ENCODE results near the gene LHX4. TPM values are rescaled to one million over a fixed set of nuclear protein-coding genes. Genes with fewer than 3 reads are reported as not detected.

Gene LHX4
- total and polyA plus RNA-seq, 9 of the 15 experiments (the other 6 are each of a cell fraction or from before 2014, with no cell fraction given), result 0.01 to 0.11 (median 0.07) TPM; not detected in 5

GRCh38 chr1:180252638-180253536 is 22.8 kb downstream of the LHX4 start:
- ATAC-seq (peak; percentile 82), DNase-seq (ENCODE audit: extremely low read depth in 1 of 4, low spot score in 3 of 4) (peak; percentile 81 to 88 (median 86)), FAIRE-seq (peak; percentile 91)
- Histone ChIP-seq H3K4me3 (no peak overlapping the region), H3K36me3 (ENCODE audit: control insufficient read depth, insufficient read depth, low read length) (no peaks in the 10 kb centered on the region), H3K9ac (ENCODE audit: insufficient read depth in 1 of 2, low read depth in 2 of 2, low read length in 2 of 2) (no peak overlapping the region), H3K27me3 (ENCODE audit: control insufficient read depth in 2 of 2, insufficient read depth in 2 of 2, low read length in 2 of 2) (peaks cover 17 to 47% of the 10 kb centered on the region in 2 experiments; a peak in 4 of 5 replicates), H3K79me2 (ENCODE audit: control insufficient read depth, insufficient read depth, low read length) (no peaks in the 10 kb centered on the region), H4K20me1 (replicated peaks; ENCODE audit: control insufficient read depth, insufficient read depth, low read length) (peaks cover 4% of the 10 kb centered on the region; the same call in 1 of the 2 replicates), H3K9me3 (replicated peaks; ENCODE audit: control insufficient read depth, insufficient read depth, low read depth, low read length) (no peaks in the 10 kb centered on the region), H3K9me1 (ENCODE audit: control insufficient read depth, insufficient read depth, low read length) (no peaks in the 10 kb centered on the region), H2AFZ (ENCODE audit: low read depth, low read length) (peak overlapping the region; percentile 23), H3K4me2 (ENCODE audit: insufficient read depth, low read length) (no peak overlapping the region), H3K27ac (ENCODE audit: extremely low read depth, low read depth, low read length) (no peak overlapping the region), H3K4me1 (replicated peaks in 1 of 2; ENCODE audit: control insufficient read depth in 2 of 2, insufficient read depth in 2 of 2, low read length in 2 of 2) (peaks cover 0 to 21% of the 10 kb centered on the region in 2 experiments; a peak in 3 of 5 replicates)
- ChIA-PET CTCF (ENCODE audit: low intra/inter-chr PET ratio) (interaction anchor here (0.5 to 4.2 kb wide), 8 partner anchors 10 to 1172 kb away, joined by 3 to 41 read pairs (median 5); no protein-coding TSS in a partner anchor), POLR2A (interaction anchor here (1.0 to 1.5 kb wide), 3 partner anchors 8 to 67 kb away, joined by 3 to 6 read pairs (median 3); no protein-coding TSS in a partner anchor)
- WGBS (ENCODE audit: insufficient coverage, low coverage, missing lambda C conversion rate), result 12% methylated on average over 12 of the region's 12 CpGs
- no TSS peak for BruUV-seq (replicated peaks)
- intact Hi-C loops (cut with micrococcal nuclease) (loop anchor here (1.0 to 5.0 kb wide), 5 partner anchors 64 to 229 kb away; no protein-coding TSS in a partner anchor), in situ Hi-C loops (cut with MboI) (loop anchor here (5.0 to 25.0 kb wide), 3 partner anchors 164 to 909 kb away; no protein-coding TSS in a partner anchor)
- peak; percentile 86; the same call in 1 of the 2 replicates for TF ChIP-seq STAG1 (CRISPR knock-in tag; IDR thresholded peaks at IDR 0.05; ENCODE audit: borderline replicate concordance)
- TF ChIP-seq GTF3C2 (IDR thresholded peaks at IDR 0.05; ENCODE audit: borderline replicate concordance, extremely low read depth, insufficient read length), result no peak
- peak; percentile 87 for TF ChIP-seq CEBPB (tag; IDR thresholded peaks at IDR 0.05)
- no peak for TF ChIP-seq ZNF277 (CRISPR knock-in tag; IDR thresholded peaks at IDR 0.05; ENCODE audit: borderline replicate concordance)
- no peak for TF ChIP-seq E2F1 (CRISPR knock-in tag; IDR thresholded peaks at IDR 0.05)
- TF ChIP-seq SRSF1 (IDR thresholded peaks at IDR 0.05; ENCODE audit: low read depth, low read length), result no peak
- peak; percentile 55 to 77; a peak in 3 of 4 replicates for TF ChIP-seq FOXK2 (conservative IDR thresholded peaks at IDR 0.05 in 1 of 2, IDR thresholded peaks at IDR 0.05 in 1 of 2; ENCODE audit: low read depth in 2 of 2)
- TF ChIP-seq CAMTA2 (CRISPR knock-in tag; conservative IDR thresholded peaks at IDR 0.05), result no peak
- no peak for TF ChIP-seq ARID1B (IDR thresholded peaks at IDR 0.05)
- no peak for TF ChIP-seq ZNF740 (CRISPR knock-in tag; IDR thresholded peaks at IDR 0.05)
- TF ChIP-seq ZNF740 (tag; IDR thresholded peaks at IDR 0.05), result no peak
- TF ChIP-seq CHD1 (IDR thresholded peaks at IDR 0.05; ENCODE audit: low read length), result no peak
- TF ChIP-seq ZNF239 (CRISPR knock-in tag; IDR thresholded peaks at IDR 0.05), result no peak

Measured in K562 (cell line).